Measurements from ENCODE around the gene CDH23. TPM values are rescaled to one million over a fixed set of nuclear protein-coding genes. Genes with fewer than 3 reads are reported as not detected.
"Not testable (repeated sequence)": the region's sequence is repeated elsewhere in the genome, so short reads cannot be mapped to it uniquely, and the experiment has no call there.

The CDH23 gene
- polyA plus RNA-seq, 3 donors: 0.83 to 1.3 (median 0.96) TPM

- DNase-seq: no peak
These were observed 186.1 kb downstream of the CDH23 start for GRCh38 chr10:71582506-71583475.

- DNase-seq: no peak
These were observed 187.7 kb downstream of the CDH23 start for GRCh38 chr10:71584461-71584860.

- no peak for DNase-seq
These were observed 188.3 kb downstream of the CDH23 start for GRCh38 chr10:71584902-71585563.

- no peak for DNase-seq
These were observed 189.0 kb downstream of the CDH23 start for GRCh38 chr10:71585564-71586290.

- DNase-seq: no peak
These were observed 191.3 kb downstream of the CDH23 start for GRCh38 chr10:71587941-71588573.

GRCh38 chr10:71588685-71589084 is 192.0 kb downstream of the CDH23 start:
- DNase-seq: no peak

GRCh38 chr10:71589617-71590551 is 193.2 kb downstream of the CDH23 start:
- DNase-seq: no peak

- no peak for DNase-seq
These were observed 194.1 kb downstream of the CDH23 start for GRCh38 chr10:71590781-71591350.

GRCh38 chr10:71594934-71595571 is 198.3 kb downstream of the CDH23 start:
- no peak for DNase-seq

- no peak for DNase-seq
These were observed 198.9 kb downstream of the CDH23 start for GRCh38 chr10:71595649-71596048.

GRCh38 chr10:71596127-71596526 is 199.4 kb downstream of the CDH23 start:
- DNase-seq: no peak

- DNase-seq: no peak
These were observed 200.0 kb downstream of the CDH23 start for GRCh38 chr10:71596759-71597158.

- no peak for DNase-seq
These were observed 201.2 kb downstream of the CDH23 start for GRCh38 chr10:71597821-71598498.

- no peak for DNase-seq
These were observed 201.9 kb downstream of the CDH23 start for GRCh38 chr10:71598621-71599055.

GRCh38 chr10:71599518-71599917 is 202.8 kb downstream of the CDH23 start:
- DNase-seq: no peak

GRCh38 chr10:71600242-71600641 is 203.5 kb downstream of the CDH23 start:
- not testable (repeated sequence) for DNase-seq

GRCh38 chr10:71600849-71601248 is 204.1 kb downstream of the CDH23 start:
- DNase-seq: no peak

- no peak for DNase-seq
These were observed 204.6 kb downstream of the CDH23 start for GRCh38 chr10:71601273-71601672.

GRCh38 chr10:71603150-71603549 is 206.4 kb downstream of the CDH23 start:
- DNase-seq: no peak
